ENCODE results near the gene VKORC1L1. TPM values are rescaled to one million over a fixed set of nuclear protein-coding genes. Genes with fewer than 3 reads are reported as not detected.
A peak's percentile ranks its signal among the peaks of the same experiment; 100 is the strongest.

VKORC1L1 gene
- total and polyA plus RNA-seq, 10 of the 15 experiments (the other 5 are each of a cell fraction or from before 2014, with no cell fraction given): 3.3 to 18.8 (median 12.5) TPM

DNA sequence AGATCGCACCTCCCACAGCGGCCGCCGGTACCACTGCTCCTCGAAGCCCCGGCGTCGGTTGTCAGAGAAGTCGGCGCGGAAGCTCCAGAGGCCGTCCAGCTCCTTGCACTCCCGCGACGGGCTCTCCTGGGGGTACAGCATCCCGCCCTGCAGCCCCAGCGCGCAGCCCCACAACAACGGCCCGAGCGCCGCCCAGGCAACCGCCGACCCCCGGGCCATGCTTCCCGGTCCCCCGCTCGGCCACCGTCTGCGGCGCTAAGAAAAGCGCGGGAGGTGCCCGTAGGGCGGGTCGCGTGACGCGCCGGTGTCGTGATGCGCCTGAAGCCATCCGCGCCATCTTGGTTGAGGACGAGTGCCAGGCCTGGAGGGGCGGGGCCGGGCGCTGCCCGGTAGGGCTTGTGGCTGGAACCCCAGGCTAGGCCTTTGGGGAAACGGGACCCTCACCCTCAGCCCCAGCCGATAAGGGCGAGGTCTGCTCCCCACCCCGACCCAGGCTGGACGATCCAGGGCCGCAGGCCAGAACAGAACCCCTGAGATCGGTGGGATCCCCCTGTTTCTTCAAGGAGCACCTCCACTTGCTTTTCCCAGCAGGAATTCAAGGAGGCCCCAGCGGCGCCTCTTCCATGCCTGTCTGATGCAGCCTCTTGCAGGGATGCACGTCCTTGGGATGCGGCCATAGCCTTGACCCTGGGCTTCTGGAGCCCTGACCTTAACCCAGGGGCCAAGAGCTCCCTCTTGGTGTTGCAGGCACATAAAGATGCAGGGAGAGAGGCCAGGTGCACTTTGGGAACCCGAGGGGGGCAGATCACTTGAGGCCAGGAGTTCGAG, 109.3 kb downstream of the VKORC1L1 start, which contains the start of gene GUSB (continued):
- TF ChIP-seq IKZF1 (conservative IDR thresholded peaks at IDR 0.05): peak; percentile 99
- no peak for TF ChIP-seq SMAD1 (IDR thresholded peaks at IDR 0.05; ENCODE audit: low read depth, partially characterized antibody)
- peak; percentile 97 for TF ChIP-seq LARP7 (IDR thresholded peaks at IDR 0.05)
- TF ChIP-seq, protein P1, sequence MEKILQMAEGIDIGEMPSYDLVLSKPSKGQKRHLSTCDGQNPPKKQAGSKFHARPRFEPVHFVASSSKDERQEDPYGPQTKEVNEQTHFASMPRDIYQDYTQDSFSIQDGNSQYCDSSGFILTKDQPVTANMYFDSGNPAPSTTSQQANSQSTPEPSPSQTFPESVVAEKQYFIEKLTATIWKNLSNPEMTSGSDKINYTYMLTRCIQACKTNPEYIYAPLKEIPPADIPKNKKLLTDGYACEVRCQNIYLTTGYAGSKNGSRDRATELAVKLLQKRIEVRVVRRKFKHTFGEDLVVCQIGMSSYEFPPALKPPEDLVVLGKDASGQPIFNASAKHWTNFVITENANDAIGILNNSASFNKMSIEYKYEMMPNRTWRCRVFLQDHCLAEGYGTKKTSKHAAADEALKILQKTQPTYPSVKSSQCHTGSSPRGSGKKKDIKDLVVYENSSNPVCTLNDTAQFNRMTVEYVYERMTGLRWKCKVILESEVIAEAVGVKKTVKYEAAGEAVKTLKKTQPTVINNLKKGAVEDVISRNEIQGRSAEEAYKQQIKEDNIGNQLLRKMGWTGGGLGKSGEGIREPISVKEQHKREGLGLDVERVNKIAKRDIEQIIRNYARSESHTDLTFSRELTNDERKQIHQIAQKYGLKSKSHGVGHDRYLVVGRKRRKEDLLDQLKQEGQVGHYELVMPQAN (conservative IDR thresholded peaks at IDR 0.05): peak; percentile 95
- TF ChIP-seq ASH2L (IDR thresholded peaks at IDR 0.05; ENCODE audit: borderline replicate concordance, low read depth): no peak
- TF ChIP-seq, protein P2, sequence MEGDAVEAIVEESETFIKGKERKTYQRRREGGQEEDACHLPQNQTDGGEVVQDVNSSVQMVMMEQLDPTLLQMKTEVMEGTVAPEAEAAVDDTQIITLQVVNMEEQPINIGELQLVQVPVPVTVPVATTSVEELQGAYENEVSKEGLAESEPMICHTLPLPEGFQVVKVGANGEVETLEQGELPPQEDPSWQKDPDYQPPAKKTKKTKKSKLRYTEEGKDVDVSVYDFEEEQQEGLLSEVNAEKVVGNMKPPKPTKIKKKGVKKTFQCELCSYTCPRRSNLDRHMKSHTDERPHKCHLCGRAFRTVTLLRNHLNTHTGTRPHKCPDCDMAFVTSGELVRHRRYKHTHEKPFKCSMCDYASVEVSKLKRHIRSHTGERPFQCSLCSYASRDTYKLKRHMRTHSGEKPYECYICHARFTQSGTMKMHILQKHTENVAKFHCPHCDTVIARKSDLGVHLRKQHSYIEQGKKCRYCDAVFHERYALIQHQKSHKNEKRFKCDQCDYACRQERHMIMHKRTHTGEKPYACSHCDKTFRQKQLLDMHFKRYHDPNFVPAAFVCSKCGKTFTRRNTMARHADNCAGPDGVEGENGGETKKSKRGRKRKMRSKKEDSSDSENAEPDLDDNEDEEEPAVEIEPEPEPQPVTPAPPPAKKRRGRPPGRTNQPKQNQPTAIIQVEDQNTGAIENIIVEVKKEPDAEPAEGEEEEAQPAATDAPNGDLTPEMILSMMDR (IDR thresholded peaks at IDR 0.05 in 2 of 3, conservative IDR thresholded peaks at IDR 0.05 in 1 of 3; ENCODE audit: control insufficient read depth in 2 of 3, extremely low read depth in 1 of 3, insufficient read depth in 1 of 3, low read depth in 3 of 3, low read length in 3 of 3): no peak
- no peak; the same call in 1 of the 2 replicates for TF ChIP-seq SMC3 (IDR thresholded peaks at IDR 0.05; ENCODE audit: borderline replicate concordance, low read length)
- no peak for TF ChIP-seq HDAC6 (IDR thresholded peaks at IDR 0.05; ENCODE audit: unreplicated experiment)
- TF ChIP-seq, protein P3, sequence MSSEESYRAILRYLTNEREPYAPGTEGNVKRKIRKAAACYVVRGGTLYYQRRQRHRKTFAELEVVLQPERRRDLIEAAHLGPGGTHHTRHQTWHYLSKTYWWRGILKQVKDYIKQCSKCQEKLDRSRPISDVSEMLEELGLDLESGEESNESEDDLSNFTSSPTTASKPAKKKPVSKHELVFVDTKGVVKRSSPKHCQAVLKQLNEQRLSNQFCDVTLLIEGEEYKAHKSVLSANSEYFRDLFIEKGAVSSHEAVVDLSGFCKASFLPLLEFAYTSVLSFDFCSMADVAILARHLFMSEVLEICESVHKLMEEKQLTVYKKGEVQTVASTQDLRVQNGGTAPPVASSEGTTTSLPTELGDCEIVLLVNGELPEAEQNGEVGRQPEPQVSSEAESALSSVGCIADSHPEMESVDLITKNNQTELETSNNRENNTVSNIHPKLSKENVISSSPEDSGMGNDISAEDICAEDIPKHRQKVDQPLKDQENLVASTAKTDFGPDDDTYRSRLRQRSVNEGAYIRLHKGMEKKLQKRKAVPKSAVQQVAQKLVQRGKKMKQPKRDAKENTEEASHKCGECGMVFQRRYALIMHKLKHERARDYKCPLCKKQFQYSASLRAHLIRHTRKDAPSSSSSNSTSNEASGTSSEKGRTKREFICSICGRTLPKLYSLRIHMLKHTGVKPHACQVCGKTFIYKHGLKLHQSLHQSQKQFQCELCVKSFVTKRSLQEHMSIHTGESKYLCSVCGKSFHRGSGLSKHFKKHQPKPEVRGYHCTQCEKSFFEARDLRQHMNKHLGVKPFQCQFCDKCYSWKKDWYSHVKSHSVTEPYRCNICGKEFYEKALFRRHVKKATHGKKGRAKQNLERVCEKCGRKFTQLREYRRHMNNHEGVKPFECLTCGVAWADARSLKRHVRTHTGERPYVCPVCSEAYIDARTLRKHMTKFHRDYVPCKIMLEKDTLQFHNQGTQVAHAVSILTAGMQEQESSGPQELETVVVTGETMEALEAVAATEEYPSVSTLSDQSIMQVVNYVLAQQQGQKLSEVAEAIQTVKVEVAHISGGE (CRISPR knock-in tag; IDR thresholded peaks at IDR 0.05): no peak
- peak; percentile 72 for TF ChIP-seq CBX5 (IDR thresholded peaks at IDR 0.05; ENCODE audit: low read depth)
- 0 out of 2 replicates have a peak, but pooled peaks have one; percentile 33 for TF ChIP-seq MEF2A (IDR thresholded peaks at IDR 0.05; ENCODE audit: insufficient read depth, low read depth, low read length)
- TF ChIP-seq PAX8 (IDR thresholded peaks at IDR 0.05): no peak
- TF ChIP-seq, protein P4, sequence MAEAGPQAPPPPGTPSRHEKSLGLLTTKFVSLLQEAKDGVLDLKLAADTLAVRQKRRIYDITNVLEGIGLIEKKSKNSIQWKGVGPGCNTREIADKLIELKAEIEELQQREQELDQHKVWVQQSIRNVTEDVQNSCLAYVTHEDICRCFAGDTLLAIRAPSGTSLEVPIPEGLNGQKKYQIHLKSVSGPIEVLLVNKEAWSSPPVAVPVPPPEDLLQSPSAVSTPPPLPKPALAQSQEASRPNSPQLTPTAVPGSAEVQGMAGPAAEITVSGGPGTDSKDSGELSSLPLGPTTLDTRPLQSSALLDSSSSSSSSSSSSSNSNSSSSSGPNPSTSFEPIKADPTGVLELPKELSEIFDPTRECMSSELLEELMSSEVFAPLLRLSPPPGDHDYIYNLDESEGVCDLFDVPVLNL (IDR thresholded peaks at IDR 0.05; ENCODE audit: low read depth, low read length): no peak
- TF ChIP-seq EGR1 (IDR thresholded peaks at IDR 0.05; ENCODE audit: borderline replicate concordance in 1 of 2, low read depth in 2 of 2, low read length in 2 of 2): peak; percentile 9 to 65; a peak in 2 of 3 replicates
- no peak; the same call in 1 of the 2 replicates for TF ChIP-seq HDGF (IDR thresholded peaks at IDR 0.05)
- TF ChIP-seq ETV6 (conservative IDR thresholded peaks at IDR 0.05 in 1 of 2, IDR thresholded peaks at IDR 0.05 in 1 of 2; ENCODE audit: borderline replicate concordance in 1 of 2, low read depth in 1 of 2): no peak
- TF ChIP-seq TCF12 (IDR thresholded peaks at IDR 0.05; ENCODE audit: low read depth, low read length): 0 out of 2 replicates have a peak, but pooled peaks have one; percentile 44
- peak; percentile 41; the same call in 1 of the 3 replicates for TF ChIP-seq POU2F2 (IDR thresholded peaks at IDR 0.05; ENCODE audit: borderline replicate concordance, low read depth, low read length)
- no peak for TF ChIP-seq GABPA (IDR thresholded peaks at IDR 0.05; ENCODE audit: low read depth)
- TF ChIP-seq MTA2 (IDR thresholded peaks at IDR 0.05; ENCODE audit: low read depth): no peak
- TF ChIP-seq KAT2A (conservative IDR thresholded peaks at IDR 0.05; ENCODE audit: control insufficient read depth, low read depth, low read length): no peak
